ENCODE measurements around the gene BLTP2. TPM values are rescaled to one million over a fixed set of nuclear protein-coding genes. Genes with fewer than 3 reads are reported as not detected.
"Not testable (repeated sequence)": the region's sequence is repeated elsewhere in the genome, so short reads cannot be mapped to it uniquely, and the experiment has no call there.

BLTP2 gene
- total RNA-seq = 89.7 TPM

- peak; percentile 96 for DNase-seq
These were observed at the start of gene BLTP2 for GRCh38 chr17:28644787-28645575. Gene BLTP2, minus strand, starts transcription at chr17:28645158. Its CDS starts 102 bp downstream, at chr17:28645056.

GRCh38 chr17:28693869-28694268, 48.9 kb upstream of the BLTP2 start:
- DNase-seq = no peak

DNA sequence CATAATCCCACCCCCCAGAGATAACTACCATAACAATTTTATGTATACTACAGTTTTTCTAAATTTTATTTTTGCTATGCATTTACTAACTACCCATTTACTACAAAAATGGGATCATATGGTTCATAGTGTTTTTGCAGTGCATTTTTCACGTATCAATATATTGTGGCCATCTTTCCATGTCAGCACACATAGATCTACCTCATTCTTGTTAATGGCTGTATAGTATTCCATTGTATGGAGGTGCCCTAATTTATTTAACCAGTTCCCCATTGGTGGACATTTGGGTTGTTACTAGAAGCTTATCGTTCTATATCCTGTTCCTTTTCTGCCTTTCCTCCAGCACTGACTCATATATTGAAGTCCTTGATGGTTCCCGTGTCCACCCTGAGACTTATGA, 44.1 kb upstream of the BLTP2 start:
- no peak for DNase-seq

GRCh38 chr17:28688481-28688880, 43.5 kb upstream of the BLTP2 start:
- DNase-seq = no peak

DNA sequence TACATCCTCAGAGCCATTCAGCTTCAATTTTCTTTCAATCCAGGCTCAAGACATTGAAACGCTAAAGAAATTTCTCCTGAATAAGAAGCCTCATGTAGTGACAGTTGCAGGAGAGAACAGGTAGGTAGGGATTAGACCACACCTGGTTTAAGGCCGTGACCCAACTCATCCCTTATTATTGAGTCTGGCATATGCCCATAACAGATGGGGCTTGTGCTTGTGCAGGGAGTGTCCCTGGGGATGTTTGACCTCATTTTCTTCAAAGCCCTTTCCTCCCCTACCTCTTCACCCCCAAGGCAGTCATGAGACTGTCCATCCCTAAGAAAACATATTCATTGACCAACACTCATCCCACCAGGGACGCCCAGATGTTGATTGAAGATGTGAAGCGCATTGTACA, 41.3 kb upstream of the BLTP2 start:
- DNase-seq = no peak

- DNase-seq = no peak
These were observed 40.4 kb upstream of the BLTP2 start for GRCh38 chr17:28685366-28685765.

GRCh38 chr17:28684963-28685362, 40.0 kb upstream of the BLTP2 start:
- peak; percentile 8 for DNase-seq

DNA sequence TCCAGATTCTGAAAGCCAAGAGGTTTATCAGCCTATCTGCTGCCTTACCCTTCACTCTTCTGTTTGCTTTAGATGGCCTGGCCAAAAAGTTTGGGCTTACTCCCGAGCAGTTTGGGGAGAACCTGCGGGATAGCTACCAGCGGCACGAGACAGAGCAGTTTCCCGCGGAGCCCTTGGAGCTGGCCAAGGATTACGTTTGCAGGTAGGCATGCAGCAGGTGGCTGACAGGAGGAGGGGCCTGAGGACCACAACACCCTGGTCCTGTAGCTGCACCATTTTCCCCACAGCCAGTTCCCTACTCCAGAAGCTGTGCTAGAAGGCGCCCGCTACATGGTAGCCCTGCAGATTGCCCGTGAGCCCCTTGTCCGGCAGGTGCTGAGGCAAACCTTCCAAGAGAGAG, 37.7 kb upstream of the BLTP2 start:
- DNase-seq = no peak

DNA sequence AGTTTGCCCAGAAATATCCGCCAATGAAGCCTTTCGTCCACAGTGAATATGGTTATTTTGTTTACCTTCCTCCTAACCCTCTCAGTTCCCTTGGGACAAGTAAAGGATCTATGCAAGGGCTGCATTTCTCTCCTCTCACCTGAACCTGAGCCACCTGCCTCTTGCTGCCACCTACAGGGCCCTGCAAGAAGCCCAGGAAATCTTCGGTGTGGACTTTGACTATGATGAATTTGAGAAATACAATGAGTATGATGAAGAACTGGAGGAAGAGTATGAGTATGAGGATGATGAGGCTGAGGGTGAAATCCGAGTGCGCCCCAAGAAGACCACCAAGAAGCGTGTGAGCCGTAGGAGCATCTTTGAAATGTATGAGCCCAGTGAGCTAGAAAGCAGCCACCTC, 31.0 kb upstream of the BLTP2 start:
- DNase-seq = no peak

- peak; percentile 24 for DNase-seq
These were observed 30.5 kb upstream of the BLTP2 start for GRCh38 chr17:28675490-28675889.

- DNase-seq = no peak
These were observed 25.0 kb upstream of the BLTP2 start for GRCh38 chr17:28669918-28670317.

GRCh38 chr17:28667870-28668269, 22.9 kb upstream of the BLTP2 start:
- no peak for DNase-seq

DNA sequence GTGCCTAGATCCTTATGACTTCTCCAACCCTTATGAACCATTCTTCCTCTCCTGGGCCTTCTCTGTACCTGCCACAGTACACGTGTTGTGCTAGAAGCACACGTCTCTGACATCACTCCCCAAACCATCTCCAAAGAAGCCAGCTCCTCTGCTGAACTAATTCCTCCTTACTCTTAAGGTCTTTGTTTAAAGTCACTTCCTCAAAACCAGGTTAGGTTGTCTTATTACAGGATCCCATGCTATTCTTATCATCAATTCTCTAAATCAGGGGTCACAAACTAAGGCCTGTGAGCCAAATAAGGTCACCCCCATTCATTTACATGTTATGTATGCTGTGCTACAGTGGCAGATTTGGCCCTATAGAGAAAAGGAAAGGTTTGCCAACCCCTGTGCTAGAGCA, 21.0 kb upstream of the BLTP2 start:
- no peak for DNase-seq

GRCh38 chr17:28663723-28664122, 18.8 kb upstream of the BLTP2 start:
- DNase-seq = no peak

DNA sequence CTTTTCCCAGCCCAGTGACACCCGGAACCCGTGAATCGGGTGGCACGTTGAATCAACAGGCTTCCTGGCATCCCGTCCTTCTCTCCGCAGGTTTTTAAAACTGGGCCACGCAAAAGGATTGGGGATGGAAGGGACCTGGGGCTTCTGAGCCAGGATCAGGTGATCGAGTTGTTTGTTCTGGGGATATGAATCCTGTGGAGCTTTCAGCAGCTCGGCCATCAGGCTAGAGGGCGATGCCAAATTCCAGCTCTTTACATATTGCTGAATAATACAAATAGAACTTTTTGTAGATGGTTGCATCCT, 17.5 kb upstream of the BLTP2 start:
- no peak for DNase-seq

DNA sequence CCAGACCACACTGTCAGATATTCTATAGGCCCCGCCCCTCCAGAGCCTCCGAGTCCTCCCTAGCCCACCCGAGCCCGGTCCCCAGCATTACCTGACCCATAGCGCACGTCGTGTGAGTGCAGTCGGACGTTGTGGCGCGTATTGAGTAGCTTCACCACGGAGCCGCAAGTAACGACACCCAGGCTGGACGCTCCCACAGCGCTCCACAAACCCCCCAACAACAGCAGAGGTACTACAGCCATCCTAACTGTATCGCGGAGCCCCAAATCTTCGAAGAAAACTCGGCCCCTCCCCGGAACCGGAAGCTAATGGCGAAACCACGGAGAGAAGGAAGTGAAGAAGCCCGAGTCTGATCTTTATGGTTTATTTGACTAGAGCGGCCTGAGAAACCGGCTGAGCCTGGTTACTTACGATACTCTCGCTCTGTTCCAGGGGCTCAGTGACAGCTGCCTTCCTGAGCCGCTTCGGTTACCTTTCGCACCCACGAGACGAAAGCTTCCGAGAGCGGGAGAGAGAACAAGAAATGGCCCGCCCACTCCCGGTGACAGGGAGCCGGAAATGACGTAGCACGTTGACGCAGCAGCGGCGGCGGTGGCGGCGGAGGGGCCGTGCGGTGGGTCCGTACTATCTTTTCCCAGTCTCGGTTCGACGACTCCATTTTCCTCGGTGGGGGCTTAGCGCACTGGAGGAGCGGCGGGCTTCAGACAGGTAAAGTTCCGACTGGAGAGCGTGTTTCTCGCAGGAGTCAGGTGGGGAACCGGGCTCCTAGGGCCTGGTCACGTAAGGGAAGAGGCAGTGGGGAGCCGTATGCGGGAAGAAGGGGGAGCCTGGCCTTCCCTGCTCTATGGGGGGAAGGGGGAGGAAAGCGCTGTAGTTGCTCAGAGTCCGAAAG, 16.9 kb upstream of the BLTP2 start, which contains the start of the genes SDF2 and SUPT6H:
Gene SDF2 (minus strand): TSS at position 272 of the 892 bp plus-strand sequence. CDS start 30 bp downstream, at position 242.
Gene SUPT6H (plus strand): TSS at position 571 of the 892 bp plus-strand sequence. CDS start 11,197 bp downstream, outside the sequence.
- peak; percentile 87 for DNase-seq

DNA sequence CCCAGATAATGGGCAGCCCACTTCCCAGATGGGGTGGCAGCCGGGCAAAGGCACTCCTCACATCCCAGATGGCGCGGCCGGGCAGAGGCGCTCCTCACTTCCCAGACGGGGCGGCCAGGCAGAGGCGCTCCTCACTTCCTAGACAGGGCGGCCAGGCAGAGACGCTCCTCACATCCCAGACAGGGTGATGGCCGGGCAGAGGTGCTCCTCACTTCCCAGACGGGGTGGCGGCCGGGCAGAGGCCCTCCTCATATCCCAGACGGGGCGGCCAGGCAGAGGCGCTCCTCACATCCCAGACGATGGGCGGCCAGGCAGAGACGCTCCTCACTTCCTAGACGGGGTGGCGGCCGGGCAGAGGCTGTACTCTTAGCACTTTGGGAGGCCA, 14.5 kb upstream of the BLTP2 start:
- not testable (repeated sequence) for DNase-seq

DNA sequence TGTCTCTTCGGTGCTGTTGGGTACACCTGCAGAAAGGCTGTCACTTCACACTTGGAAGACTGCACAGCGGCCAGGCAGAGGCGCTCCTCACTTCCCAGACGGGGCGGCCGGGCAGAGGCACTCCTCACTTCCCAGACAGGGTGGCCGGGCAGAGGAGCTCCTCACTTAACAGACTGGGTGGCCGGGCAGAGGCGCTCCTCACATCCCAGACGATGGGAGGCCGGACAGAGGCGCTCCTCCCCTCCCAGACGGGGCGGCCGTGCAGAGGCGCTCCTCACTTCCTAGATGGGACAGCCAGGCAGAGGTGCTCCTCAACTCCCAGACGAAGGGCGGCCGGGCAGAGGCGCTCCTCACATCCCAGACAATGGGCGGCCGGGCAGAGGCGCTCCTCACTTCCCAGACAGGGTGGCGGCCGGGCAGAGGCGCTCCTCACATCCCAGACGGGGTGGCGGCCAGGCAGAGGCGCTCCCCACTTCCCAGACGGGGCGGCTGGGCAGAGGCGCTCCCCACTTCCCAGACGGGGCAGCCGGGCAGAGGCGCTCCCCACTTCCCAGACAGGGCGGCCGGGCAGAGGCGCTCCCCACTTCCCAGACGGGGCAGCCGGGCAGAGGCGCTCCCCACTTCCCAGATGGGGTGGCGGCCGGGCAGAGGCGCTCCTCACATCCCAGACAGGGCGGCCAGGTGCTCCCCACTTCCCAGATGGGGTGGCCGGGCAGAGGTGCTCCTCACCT, 14.0 kb upstream of the BLTP2 start:
- DNase-seq = not testable (repeated sequence)

DNA sequence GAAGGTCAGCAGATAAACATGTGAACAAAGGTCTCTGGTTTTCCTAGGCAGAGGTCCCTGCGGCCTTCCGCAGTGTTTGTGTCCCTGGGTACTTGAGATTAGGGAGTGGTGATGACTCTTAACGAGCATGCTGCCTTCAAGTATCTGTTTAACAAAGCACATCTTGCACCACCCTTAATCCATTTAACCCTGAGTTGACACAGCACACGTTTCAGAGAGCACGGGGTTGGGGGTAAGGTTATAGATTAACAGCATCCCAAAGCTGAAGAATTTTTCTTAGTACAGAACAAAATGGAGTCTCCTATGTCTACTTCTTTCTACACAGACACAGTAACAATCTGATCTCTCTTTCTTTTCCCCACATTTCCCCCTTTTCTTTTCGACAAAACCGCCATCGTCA, 13.4 kb upstream of the BLTP2 start:
- not testable (repeated sequence) for DNase-seq

- DNase-seq = no peak
These were observed 12.8 kb upstream of the BLTP2 start for GRCh38 chr17:28657756-28658155.

GRCh38 chr17:28655160-28655559, 10.2 kb upstream of the BLTP2 start:
- DNase-seq = no peak

- DNase-seq = no peak
These were observed 3.7 kb upstream of the BLTP2 start for GRCh38 chr17:28648698-28649097.

All from skin of body (tissue), 2 donors.